Vagina (tissue), 2 donors: ENCODE measurements around the gene SPINDOC. TPM values are rescaled to one million over a fixed set of nuclear protein-coding genes. Genes with fewer than 3 reads are reported as not detected.

Experiments
- DNase-seq, 2 donors: peaks; one replicate each; pipeline ENCODE4 v3.0.0-alpha.2; 2017; ENCODE audit errors: extremely low spot score in 2 of 2
- H3K27ac ChIP-seq: fragments of 200-600 bp; sonication (generic); one replicate; pipeline ENCODE4 v1.5.1; 2019
- H3K27me3 ChIP-seq: fragments of 200-600 bp; sonication (generic); one replicate; pipeline ENCODE4 v1.5.1; 2019
- H3K36me3 ChIP-seq, 2 donors: fragments of 200-600 bp; sonication (generic); one replicate each; pipeline ENCODE4 v1.5.1; 2017 to 2019
- H3K4me1 ChIP-seq: fragments of 200-600 bp; sonication (generic); one replicate; pipeline ENCODE4 v1.5.1; 2019
- H3K4me3 ChIP-seq, 2 donors: fragments of 200-600 bp; sonication (generic); 1 replicate in 1 of 2; 2 replicates in 1 of 2; pipeline ENCODE4 v1.5.1; 2016 to 2019
- H3K9me3 ChIP-seq: fragments of 200-600 bp; sonication (generic); one replicate; pipeline ENCODE4 v1.5.1; 2019
- POLR2A ChIP-seq, 2 donors: fragments of 450-650 bp; IDR thresholded peaks; one replicate each; pipeline ENCODE4 v1.6.1; 2017; ENCODE audit warnings: antibody characterized with exemption in 2 of 2, mild to moderate bottlenecking in 2 of 2, moderate library complexity in 2 of 2
- POLR2AphosphoS5 ChIP-seq, 2 donors: sonication (generic); formaldehyde crosslinking; IDR thresholded peaks; one replicate each; pipeline ENCODE4 v1.9.0; 2017; ENCODE audit warnings: antibody characterized with exemption in 2 of 2, mild to moderate bottlenecking in 2 of 2, low read depth in 1 of 2; ENCODE audit not compliant: insufficient read depth in 1 of 2
- intact Hi-C: fragments of 100-400 bp; cut with DNase I; formaldehyde crosslinking; loops from one replicate; pipeline ENCODE4 v1.15.1; 2023
- total RNA-seq: library from RNA; depleted of rRNA; stranded (reverse); fragments of >200 nt; gene quantifications from one replicate; pipeline ENCODE4 v1.2.3, GENCODE V29; 2016
- TF ChIP-seq, protein P1 (sequence below), 3 experiments: fragments of 450-650 bp in 2 of 3; fragments of 200-600 bp in 1 of 3; sonication (generic) in 1 of 3; IDR thresholded peaks; one replicate each; pipeline ENCODE4 v1.5.1; 2017 to 2019; ENCODE audit warnings: antibody characterized with exemption in 3 of 3, mild to moderate bottlenecking in 2 of 3, moderate library complexity in 2 of 3

SPINDOC gene
- total RNA-seq, 1 donor from 2014 or later: 6.6 TPM

DNA sequence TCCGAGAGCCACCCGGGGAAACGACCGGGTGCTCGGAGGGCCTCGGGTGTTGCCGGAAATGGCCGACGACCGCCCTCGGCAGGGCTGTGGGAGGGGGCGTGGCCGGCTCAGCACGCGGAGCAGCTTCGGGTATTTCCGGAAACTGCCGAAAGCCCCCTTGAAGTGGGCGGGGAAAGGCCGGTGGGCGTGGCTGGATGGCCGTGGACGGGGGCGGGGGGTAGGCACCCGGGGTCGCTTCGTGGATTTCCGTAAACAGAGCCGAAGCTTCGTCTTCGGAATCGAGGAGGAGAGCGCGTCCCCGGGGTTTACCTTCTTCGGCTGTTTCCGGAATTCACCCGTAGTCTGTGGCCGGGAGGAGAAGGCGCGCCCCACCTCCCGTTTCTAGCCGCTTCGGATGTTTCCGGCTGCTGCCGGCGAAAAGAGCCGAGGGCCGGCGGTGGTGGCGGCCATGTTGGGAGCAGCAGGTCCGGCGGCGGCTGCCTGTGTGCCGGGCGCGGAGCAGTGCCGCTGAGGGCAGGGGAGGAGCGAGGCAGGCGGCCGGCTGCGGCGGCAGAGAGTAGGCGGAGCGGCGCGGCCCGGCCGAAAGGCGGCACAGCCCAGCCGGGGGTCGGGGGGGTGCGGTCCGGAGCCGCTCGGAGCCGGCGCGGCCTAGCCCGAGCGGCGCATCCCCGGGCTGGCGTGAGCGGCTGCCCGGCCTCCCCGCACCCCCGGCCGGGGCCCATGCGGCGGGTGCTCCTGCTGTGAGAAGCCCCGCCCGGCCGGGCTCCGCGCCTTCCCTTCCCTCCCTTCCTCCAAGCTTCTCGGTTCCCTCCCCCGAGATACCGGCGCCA lies 25.6 kb downstream of the SPINDOC start, which contains the start of gene MARK2:
Gene MARK2 (plus strand): TSS at position 433 of the 830 bp plus-strand sequence. CDS start 397 bp downstream, at position 830.
- Histone ChIP-seq H3K4me3 (peak within 1 kb of the TSS; percentile 81 to 90), H3K9me3 (no peaks in the 10 kb centered on the region), H3K27ac (peak within 1 kb of the TSS; percentile 94), H3K4me1 (peaks cover 57% of the 10 kb centered on the region), H3K27me3 (no peaks in the 10 kb centered on the region), H3K36me3 (no peaks in the 10 kb centered on the region)
- DNase-seq: peak; percentile 97 to 99
- intact Hi-C loops: no loop called here
- TF ChIP-seq POLR2A (IDR thresholded peaks at IDR 0.05): peak in 1 of 2 donors; percentile 73
- TF ChIP-seq, protein P1, sequence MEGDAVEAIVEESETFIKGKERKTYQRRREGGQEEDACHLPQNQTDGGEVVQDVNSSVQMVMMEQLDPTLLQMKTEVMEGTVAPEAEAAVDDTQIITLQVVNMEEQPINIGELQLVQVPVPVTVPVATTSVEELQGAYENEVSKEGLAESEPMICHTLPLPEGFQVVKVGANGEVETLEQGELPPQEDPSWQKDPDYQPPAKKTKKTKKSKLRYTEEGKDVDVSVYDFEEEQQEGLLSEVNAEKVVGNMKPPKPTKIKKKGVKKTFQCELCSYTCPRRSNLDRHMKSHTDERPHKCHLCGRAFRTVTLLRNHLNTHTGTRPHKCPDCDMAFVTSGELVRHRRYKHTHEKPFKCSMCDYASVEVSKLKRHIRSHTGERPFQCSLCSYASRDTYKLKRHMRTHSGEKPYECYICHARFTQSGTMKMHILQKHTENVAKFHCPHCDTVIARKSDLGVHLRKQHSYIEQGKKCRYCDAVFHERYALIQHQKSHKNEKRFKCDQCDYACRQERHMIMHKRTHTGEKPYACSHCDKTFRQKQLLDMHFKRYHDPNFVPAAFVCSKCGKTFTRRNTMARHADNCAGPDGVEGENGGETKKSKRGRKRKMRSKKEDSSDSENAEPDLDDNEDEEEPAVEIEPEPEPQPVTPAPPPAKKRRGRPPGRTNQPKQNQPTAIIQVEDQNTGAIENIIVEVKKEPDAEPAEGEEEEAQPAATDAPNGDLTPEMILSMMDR (IDR thresholded peaks at IDR 0.05): no peak
- peak; percentile 76 to 94 for TF ChIP-seq POLR2AphosphoS5 (IDR thresholded peaks at IDR 0.05; ENCODE audit: insufficient read depth in 1 of 2, low read depth in 1 of 2)

DNA sequence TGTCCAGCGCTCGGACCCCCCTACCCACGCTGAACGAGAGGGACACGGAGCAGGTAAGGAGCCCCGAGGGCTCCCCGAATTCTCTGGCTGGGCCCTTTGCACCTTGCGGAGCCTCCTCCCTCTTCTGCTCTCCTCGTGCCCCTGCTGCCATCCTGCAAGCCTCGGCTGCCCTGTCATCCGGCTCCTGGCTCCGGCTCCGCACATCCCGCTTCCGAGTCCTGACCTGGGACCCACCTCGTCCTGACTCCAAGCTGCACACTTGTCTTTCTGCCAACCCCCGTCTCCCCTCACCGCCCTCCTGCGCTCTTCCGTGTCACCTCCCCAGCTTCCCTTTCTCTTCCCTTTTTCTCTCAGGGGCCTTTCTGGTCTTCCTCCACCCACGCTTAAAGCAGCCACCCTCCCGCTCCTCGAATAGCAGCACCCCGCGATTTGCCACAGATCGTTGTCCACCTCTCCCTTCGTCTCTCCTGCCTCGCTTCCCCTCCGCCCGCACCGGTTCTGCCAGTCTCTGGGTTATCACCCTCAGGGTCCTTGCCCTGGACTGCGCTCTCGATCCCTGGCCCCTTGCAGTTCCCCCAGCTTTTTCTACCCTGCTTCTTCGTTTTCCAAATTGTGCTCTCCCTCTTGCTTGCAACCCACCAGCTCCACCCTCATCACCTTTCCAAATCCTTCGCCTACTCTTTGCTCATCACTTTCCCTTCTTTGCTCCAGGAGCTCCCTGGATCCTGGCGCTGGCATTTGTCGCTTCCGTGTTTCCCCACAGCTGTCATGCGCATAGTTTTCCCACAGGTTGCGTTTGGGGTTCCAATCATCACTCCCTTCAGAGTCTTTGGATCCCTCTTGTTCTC lies 26.5 kb downstream of the SPINDOC start:
- H3K4me3 ChIP-seq: peak overlapping the region; percentile 81 to 90
- H3K36me3 ChIP-seq: no peaks in the 10 kb centered on the region
- H3K27ac ChIP-seq: peak overlapping the region; percentile 94
- no peaks in the 10 kb centered on the region for H3K27me3 ChIP-seq
- no peak for DNase-seq
- TF ChIP-seq POLR2A (IDR thresholded peaks at IDR 0.05): no peak
- TF ChIP-seq, protein P1 (IDR thresholded peaks at IDR 0.05): no peak
- peak in 1 of 2 donors; percentile 5 for TF ChIP-seq POLR2AphosphoS5 (IDR thresholded peaks at IDR 0.05; ENCODE audit: insufficient read depth in 1 of 2, low read depth in 1 of 2)
- H3K4me1 ChIP-seq: peaks cover 65% of the 10 kb centered on the region
- no peaks in the 10 kb centered on the region for H3K9me3 ChIP-seq
- intact Hi-C loops: no loop called here

DNA sequence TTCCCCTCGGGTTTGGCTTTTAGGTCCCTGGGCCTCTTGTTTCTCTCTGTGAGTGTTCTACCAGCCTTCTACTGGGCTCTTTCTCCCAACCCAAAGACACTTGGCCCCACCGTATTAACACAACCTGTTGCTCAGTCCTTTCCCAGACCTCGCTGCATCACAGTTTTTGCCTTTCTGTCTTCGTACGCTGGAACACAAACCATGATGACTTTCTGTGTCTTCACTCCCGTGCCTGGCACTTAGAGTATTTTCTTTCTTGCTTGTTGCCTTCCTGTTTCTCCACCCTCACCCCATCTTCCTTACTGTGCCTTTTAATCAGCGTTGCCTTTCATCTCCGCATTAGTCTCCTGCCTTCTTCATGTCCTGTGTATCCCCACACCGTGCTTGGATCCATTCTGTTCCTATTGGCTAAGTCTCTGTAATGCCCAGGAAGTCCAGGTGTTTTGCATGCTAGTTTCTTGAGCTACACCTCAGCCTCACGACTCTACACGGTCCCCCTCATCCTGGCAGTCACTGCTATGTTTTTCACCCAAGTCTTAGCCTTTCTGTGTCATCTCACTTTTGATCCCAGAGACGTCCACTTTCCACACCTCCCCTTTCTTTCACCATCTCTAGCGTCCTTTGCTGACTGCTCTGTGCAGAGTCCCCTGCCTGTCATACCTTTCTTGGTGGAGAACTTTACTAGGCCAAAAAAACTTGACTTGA lies 27.3 kb downstream of the SPINDOC start:
- Histone ChIP-seq H3K4me1 (peaks cover 73% of the 10 kb centered on the region), H3K27me3 (no peaks in the 10 kb centered on the region), H3K27ac (peak overlapping the region; percentile 94), H3K36me3 (no peaks in the 10 kb centered on the region), H3K4me3 (peak overlapping the region; percentile 81 to 90), H3K9me3 (no peaks in the 10 kb centered on the region)
- no peak for DNase-seq
- intact Hi-C loops: no loop called here
- TF ChIP-seq POLR2A (IDR thresholded peaks at IDR 0.05) (no peak), POLR2AphosphoS5 (IDR thresholded peaks at IDR 0.05; ENCODE audit: insufficient read depth in 1 of 2, low read depth in 1 of 2) (no peak)
- TF ChIP-seq, protein P1 (IDR thresholded peaks at IDR 0.05): no peak

DNA sequence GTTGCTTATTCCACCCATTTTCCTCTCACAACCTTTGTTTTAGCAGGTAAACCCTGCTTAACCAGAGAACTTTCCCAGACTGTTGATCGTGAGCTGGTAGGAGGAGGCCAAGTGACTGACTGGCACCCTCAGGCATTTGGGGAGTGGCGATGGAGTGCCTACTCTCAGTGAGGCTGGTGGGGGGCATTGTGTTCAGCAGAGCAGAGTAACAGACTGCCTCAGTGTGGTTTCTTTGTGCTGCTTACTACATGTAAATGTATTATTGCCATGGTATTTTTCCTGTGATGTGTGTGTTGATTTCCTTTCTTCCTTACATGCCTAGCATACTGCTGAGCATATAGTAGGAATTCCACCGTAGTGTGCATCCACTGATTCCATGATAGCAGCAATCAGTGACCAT lies 28.3 kb downstream of the SPINDOC start:
- Histone ChIP-seq H3K27ac (peak overlapping the region; percentile 94), H3K4me1 (peaks cover 81% of the 10 kb centered on the region), H3K36me3 (no peaks in the 10 kb centered on the region), H3K27me3 (no peaks in the 10 kb centered on the region), H3K9me3 (no peaks in the 10 kb centered on the region), H3K4me3 (peak overlapping the region; percentile 15 to 90)
- intact Hi-C loops: no loop called here
- TF ChIP-seq POLR2A (IDR thresholded peaks at IDR 0.05): no peak
- no peak for TF ChIP-seq POLR2AphosphoS5 (IDR thresholded peaks at IDR 0.05; ENCODE audit: insufficient read depth in 1 of 2, low read depth in 1 of 2)
- TF ChIP-seq, protein P1 (IDR thresholded peaks at IDR 0.05): no peak
- no peak for DNase-seq
